Activated T-helper 1 cell treated with anti-CD3 and anti-CD28 coated beads, Interleukin-12 subunit alpha, Interleukin-12 subunit beta, Interleukin-2, Interleukin-4 antibody, amounts not matched to agents 30 ng/mL and 10 ng/mL and 1 ng/mL, durations not matched to agents 14 hours and 24 hours and 36 hours (primary cell): ENCODE measurements around the gene MSI2. TPM values are rescaled to one million over a fixed set of nuclear protein-coding genes. Genes with fewer than 3 reads are reported as not detected.

Experiments
- DNase-seq: peaks from one replicate; pipeline ENCODE4 v3.0.0; 2021; ENCODE audit warnings: low spot score
- H3K27ac Mint-ChIP-seq: one replicate; pipeline ENCODE4 v1.8.0; 2021; ENCODE audit warnings: mild to moderate bottlenecking, mixed read lengths
- H3K27me3 Mint-ChIP-seq: one replicate; pipeline ENCODE4 v1.8.0; 2022; ENCODE audit warnings: mild to moderate bottlenecking, moderate library complexity, mixed read lengths; ENCODE audit not compliant: insufficient read depth
- H3K36me3 Mint-ChIP-seq: one replicate; pipeline ENCODE4 v1.8.0; 2021; ENCODE audit warnings: low read depth, mixed read lengths
- H3K4me1 Mint-ChIP-seq: one replicate; pipeline ENCODE4 v1.8.0; 2021; ENCODE audit warnings: low read depth, mixed read lengths
- H3K4me3 Mint-ChIP-seq: one replicate; pipeline ENCODE4 v1.8.0; 2021; ENCODE audit warnings: mild to moderate bottlenecking, moderate library complexity, mixed read lengths
- H3K9me3 Mint-ChIP-seq: one replicate; pipeline ENCODE4 v1.8.0; 2021; ENCODE audit warnings: mixed read lengths
- intact Hi-C: fragments of 100-400 bp; cut with micrococcal nuclease; formaldehyde crosslinking; loops from one replicate; pipeline ENCODE4 v1.15.1; 2024
- total RNA-seq: library from RNA; stranded (reverse); gene quantifications from 2 replicates; pipeline ENCODE4 v1.2.3, GENCODE V29; 2022

Gene MSI2
- total RNA-seq, 1 donor from 2014 or later, result 278 TPM

DNA sequence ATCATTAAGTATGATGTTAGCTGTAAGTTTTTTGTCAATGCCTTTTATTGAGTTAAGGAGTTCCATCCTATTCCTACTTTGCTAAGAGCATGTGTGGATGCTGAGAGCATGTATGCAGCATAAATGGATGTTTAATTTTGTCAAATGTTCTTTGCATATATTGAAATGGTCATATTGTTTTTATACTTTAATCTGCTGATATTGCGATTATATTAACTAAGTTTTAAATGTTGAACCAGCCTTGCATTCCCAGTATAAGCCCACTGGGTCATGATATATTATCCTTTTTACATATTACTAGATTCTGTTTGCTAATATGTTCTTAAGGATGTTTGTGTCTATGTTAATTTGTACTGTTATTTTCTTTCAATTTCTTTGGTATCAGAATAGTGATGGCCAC, 435.6 kb downstream of the MSI2 start:
- Mint-ChIP-seq H3K4me3 (no peak overlapping the region), H3K27me3 (peaks cover 4% of the 10 kb centered on the region), H3K36me3 (peaks cover 5% of the 10 kb centered on the region), H3K4me1 (peaks cover 14% of the 10 kb centered on the region), H3K27ac (no peak overlapping the region), H3K9me3 (peaks cover 15% of the 10 kb centered on the region)
- intact Hi-C loops, result no loop called here
- no peak for DNase-seq

DNA sequence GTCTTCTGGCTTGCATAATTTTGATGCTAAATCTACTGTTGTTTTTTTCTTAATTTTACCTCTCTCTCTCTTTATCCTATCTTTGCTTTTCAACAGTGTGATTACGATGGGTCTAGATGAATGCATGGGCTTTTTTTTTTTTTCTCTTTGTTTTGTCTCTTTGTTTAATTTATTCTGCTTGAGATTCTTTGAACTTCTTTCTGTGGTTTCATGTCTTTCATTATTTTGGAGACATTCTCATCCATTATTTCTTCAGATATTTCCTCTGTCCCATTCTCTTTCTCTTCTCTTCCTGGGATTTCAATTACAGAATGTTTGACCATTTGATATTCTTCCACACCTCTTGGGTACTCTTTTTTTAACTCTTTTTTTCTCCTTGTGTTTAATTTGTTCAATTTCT, 436.4 kb downstream of the MSI2 start:
- Mint-ChIP-seq H3K27ac (peak overlapping the region; percentile 4), H3K36me3 (peaks cover 5% of the 10 kb centered on the region), H3K4me3 (peak overlapping the region; percentile 26), H3K4me1 (peaks cover 14% of the 10 kb centered on the region), H3K27me3 (no peaks in the 10 kb centered on the region), H3K9me3 (peaks cover 15% of the 10 kb centered on the region)
- intact Hi-C loops, result no loop called here
- no peak for DNase-seq

DNA sequence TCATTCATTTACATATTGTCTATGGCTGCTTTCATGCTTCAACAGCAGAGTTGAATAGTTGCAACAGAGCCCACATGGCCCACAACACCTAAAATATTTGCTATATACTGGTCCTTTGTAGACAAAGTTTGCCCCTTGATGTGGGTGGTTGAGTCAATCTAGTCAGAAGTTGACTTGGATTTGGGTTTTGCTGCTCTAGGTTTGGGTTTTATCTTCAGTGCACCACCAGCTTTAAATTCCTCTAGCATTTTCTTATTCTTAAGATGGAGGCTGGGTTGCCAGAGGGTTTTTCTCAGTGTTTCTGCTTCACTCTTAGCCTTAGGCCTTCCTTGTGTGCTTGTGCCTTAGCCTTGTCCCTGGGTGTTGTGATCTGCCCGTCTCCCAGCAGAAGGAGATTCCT, 437.7 kb downstream of the MSI2 start:
- H3K4me1 Mint-ChIP-seq, result peaks cover 14% of the 10 kb centered on the region
- H3K9me3 Mint-ChIP-seq, result peaks cover 15% of the 10 kb centered on the region
- no peak for DNase-seq
- H3K27me3 Mint-ChIP-seq, result no peaks in the 10 kb centered on the region
- H3K4me3 Mint-ChIP-seq, result no peak overlapping the region
- intact Hi-C loops, result no loop called here
- peaks cover 5% of the 10 kb centered on the region for H3K36me3 Mint-ChIP-seq
- H3K27ac Mint-ChIP-seq, result no peak overlapping the region

DNA sequence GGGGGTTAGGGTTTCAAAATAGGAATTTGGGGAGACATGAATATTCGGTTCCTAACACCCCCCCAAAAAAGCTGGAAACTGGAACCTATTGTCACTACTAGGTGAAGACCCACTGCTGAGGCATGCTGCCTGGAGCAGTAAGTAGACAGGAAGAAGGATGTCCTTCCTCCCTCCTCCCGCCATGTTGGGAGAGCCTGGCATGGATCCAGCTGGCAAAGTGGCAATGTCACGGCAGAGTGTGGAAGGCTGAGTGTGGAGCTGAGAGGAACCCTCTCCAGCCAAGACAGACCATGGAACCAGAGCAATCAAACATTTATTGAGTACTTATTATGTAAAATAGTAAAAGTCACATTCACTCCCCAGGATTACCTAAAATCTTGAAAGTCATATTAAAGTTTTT, 439.7 kb downstream of the MSI2 start:
- peaks cover 14% of the 10 kb centered on the region for H3K4me1 Mint-ChIP-seq
- intact Hi-C loops, result no loop called here
- no peak for DNase-seq
- H3K9me3 Mint-ChIP-seq, result peaks cover 15% of the 10 kb centered on the region
- no peak overlapping the region for H3K4me3 Mint-ChIP-seq
- H3K36me3 Mint-ChIP-seq, result peaks cover 5% of the 10 kb centered on the region
- H3K27me3 Mint-ChIP-seq, result peaks cover 2% of the 10 kb centered on the region
- H3K27ac Mint-ChIP-seq, result no peak overlapping the region

DNA sequence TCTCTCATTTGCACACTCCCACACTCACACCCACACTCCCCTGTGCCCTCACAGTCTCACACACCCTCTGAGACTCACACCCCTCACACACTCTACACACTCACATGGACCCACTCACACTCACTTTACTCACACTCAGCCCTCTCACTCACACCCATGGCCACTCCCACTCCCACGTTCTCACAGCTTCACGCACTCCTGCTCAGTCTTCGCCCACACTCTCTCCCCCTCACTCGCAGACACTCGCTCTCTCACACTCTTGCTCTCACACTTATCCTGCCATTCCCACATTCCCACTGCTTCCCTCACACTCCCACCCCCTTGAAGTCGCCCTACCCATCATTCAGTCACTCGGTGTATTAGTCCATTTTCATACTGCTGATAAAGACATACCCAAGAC, 440.9 kb downstream of the MSI2 start:
- DNase-seq, result no peak
- Mint-ChIP-seq H3K36me3 (peaks cover 5% of the 10 kb centered on the region), H3K27ac (no peak overlapping the region), H3K27me3 (peaks cover 2% of the 10 kb centered on the region), H3K9me3 (peaks cover 15% of the 10 kb centered on the region), H3K4me3 (no peak overlapping the region), H3K4me1 (peaks cover 14% of the 10 kb centered on the region)
- intact Hi-C loops, result no loop called here

DNA sequence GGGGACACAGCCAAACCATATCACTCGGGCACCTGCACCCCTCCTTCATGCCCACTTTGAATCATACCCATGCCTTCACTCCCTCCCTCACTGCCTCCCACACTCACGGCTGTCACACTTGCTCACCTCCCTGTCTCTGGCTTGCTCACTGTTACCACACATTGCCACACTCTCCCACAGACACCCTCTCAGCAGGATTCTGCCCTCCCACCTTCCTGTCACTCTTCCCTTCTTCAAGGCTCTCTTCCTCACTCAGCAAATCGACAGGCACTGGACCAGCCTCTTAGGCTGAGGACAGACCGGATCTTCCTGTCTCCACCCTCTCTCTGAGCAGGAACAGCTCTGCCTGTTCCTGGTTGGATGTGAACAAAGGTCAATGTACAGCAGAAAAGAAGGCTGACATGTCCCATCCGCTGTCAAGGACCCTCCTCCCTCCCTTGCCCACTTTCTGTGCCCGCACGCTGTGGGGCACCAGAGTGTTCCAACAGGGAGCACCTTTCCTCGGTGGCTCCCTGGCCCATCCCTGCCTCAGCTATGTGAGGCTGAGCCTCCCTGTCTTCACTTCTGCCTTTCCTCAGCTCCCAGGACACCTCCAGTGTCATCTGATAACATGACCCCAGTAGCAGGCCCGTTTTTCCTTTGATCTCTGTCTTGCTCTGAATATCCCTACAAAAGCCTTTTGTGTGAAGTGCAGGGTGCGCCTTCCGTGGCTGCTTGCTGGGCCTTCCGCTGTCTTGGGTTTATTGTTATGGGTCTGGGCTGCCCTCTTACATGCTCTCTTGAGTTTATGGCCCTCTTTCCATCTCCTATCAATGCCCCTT, 441.8 kb downstream of the MSI2 start:
- no peak for DNase-seq
- Mint-ChIP-seq H3K27me3 (peaks cover 2% of the 10 kb centered on the region), H3K27ac (no peak overlapping the region), H3K4me1 (peaks cover 7% of the 10 kb centered on the region), H3K4me3 (no peak overlapping the region), H3K9me3 (peaks cover 15% of the 10 kb centered on the region), H3K36me3 (peaks cover 5% of the 10 kb centered on the region)
- intact Hi-C loops, result no loop called here

DNA sequence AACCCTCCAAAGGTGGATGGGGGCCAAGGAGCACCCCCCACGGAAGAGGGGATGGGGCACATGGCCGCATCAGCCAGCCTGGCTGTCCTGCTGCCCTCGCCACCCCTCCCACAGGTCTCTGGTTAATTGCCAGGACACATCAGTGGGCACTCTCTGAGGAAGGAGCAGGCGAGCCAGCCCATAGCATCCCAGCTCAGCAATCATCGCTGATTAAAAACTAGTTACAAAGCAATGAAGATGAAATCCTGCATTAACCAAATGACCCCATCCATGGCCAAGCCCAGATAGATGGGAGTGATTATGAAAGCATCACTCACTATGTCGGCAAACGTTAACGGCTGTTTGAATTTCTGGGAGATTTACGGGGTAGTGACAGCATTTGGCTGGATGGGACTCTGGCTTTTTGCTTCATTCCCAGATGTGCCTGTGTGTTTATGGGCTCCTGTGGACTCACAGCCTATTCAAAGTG, 443.5 kb downstream of the MSI2 start:
- DNase-seq, result no peak
- H3K4me3 Mint-ChIP-seq, result no peak overlapping the region
- intact Hi-C loops, result no loop called here
- no peaks in the 10 kb centered on the region for H3K36me3 Mint-ChIP-seq
- peaks cover 2% of the 10 kb centered on the region for H3K27me3 Mint-ChIP-seq
- H3K4me1 Mint-ChIP-seq, result no peaks in the 10 kb centered on the region
- no peak overlapping the region for H3K27ac Mint-ChIP-seq
- peaks cover 10% of the 10 kb centered on the region for H3K9me3 Mint-ChIP-seq

DNA sequence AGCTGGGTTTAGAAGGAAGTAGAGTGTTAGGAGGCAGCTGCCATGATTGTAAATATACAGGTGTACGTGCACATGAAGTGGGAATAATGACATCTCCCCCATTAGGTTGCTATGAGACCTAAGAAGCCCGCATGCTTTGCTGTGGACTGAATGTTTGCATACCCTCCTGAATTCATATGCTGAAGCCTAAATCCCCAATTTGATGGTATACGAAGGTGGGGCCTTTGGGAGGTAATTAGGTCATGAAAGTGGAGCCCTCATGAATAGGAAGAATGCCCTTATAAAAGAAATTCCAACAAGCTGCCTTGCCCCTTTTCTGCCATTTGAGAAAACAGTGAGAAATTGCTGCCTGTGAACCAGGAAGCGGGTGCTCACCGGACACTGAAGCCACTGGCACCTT, 444.8 kb downstream of the MSI2 start:
- Mint-ChIP-seq H3K4me3 (no peak overlapping the region), H3K27me3 (peaks cover 5% of the 10 kb centered on the region), H3K4me1 (no peaks in the 10 kb centered on the region), H3K9me3 (no peaks in the 10 kb centered on the region), H3K36me3 (no peaks in the 10 kb centered on the region), H3K27ac (no peak overlapping the region)
- intact Hi-C loops, result no loop called here
- no peak for DNase-seq

DNA sequence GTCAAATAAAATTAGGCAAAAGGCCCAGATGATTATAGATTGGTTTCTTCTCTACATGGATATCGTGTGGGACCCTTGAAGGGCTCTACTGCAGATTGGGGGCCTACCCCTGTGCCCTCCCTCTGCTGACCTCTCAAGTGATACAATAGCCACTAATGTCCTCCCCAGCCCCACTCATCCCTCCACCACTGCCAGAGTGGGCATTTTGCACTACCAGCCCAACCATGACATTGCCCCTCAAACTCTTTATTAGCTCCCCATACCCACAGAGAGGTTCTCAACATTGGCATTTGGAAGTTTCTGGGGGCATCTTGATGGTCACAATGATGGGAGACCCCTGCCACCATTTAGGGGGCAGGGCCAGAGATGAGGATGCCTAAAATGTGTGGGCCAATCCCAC, 446.9 kb downstream of the MSI2 start:
- Mint-ChIP-seq H3K27ac (no peak overlapping the region), H3K9me3 (no peaks in the 10 kb centered on the region), H3K4me3 (no peak overlapping the region), H3K4me1 (no peaks in the 10 kb centered on the region), H3K36me3 (no peaks in the 10 kb centered on the region), H3K27me3 (peaks cover 9% of the 10 kb centered on the region)
- intact Hi-C loops, result no loop called here
- no peak for DNase-seq

DNA sequence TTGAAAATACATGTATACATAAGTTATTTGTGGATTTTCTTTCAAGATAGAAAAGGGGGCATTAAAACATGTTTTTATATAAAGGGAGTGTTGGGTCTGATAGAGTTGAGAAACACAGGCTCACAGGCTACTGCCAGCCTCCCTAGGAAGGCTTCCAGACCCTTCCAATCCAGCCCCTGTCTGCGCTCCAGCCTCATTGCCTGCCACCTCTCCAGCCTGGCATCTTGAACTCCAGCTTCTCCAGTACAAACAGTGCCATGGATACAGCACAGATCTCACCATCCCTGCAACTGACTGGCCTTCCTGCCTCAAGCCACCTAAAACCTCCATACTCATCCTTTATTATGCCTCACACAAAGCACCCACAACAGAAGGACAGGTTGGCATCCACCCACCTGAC, 448.1 kb downstream of the MSI2 start:
- H3K27me3 Mint-ChIP-seq, result peaks cover 9% of the 10 kb centered on the region
- no peaks in the 10 kb centered on the region for H3K4me1 Mint-ChIP-seq
- DNase-seq, result no peak
- intact Hi-C loops, result no loop called here
- H3K27ac Mint-ChIP-seq, result no peak overlapping the region
- no peak overlapping the region for H3K4me3 Mint-ChIP-seq
- no peaks in the 10 kb centered on the region for H3K36me3 Mint-ChIP-seq
- no peaks in the 10 kb centered on the region for H3K9me3 Mint-ChIP-seq

DNA sequence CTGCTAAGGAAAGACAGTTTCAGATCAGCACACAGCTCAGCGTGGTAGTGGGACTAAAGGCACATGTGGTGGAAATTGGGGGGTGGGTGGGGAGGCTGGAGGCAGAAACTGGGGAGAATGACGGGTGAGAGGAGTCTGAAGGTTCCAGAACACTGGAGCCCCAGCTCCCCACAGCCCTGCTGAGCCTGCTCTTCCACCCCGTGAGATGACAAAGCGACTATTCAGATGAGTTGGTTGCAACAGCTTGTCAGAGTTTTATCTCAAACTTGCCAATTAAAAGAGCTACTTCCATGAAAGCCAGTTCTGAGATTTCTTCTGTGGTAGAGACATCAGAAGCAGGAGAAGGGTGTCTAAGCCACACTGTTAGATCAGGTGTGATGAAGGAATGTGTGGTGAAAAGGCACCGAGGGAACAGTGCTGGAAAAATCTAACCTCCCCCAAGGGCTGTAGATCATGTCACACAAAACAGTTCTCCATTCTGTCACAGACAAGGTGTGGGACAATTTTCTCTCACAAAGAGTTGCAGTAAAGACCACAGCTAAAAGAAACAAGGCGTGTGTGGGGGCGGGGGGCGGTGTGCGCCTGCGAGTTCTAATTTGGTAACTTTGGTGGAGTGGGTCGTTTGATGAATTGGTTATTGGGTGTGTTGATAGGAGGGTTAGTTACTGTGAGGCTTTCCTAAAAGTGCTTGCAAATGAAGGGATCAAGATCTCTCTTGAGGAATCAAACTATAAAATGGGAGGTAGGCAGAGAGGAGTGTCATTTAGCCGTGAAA, 449.8 kb downstream of the MSI2 start:
- no peak overlapping the region for H3K27ac Mint-ChIP-seq

DNA sequence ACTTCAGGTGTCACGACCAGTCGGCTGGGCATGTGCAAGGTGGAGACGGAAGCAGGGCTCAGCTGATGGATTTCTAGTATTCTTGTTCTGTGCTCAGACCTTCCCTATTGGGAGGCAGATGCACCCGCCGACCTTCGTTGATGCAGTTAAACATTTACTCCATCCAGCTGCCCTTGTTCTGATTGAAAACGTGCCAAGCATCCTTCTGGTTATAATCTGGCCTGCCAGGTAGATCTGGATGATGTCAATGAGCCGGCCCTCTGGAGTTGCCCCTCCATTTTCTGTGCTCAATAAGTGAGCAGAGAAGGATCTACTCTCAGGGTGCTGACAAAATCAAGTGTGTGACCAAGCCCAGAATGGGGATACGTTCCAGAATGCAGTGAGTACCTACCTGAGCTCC, 450.4 kb downstream of the MSI2 start:
- H3K9me3 Mint-ChIP-seq, result peaks cover 5% of the 10 kb centered on the region
- H3K4me3 Mint-ChIP-seq, result no peak overlapping the region
- no peaks in the 10 kb centered on the region for H3K4me1 Mint-ChIP-seq
- intact Hi-C loops, result no loop called here
- H3K36me3 Mint-ChIP-seq, result no peaks in the 10 kb centered on the region
- H3K27ac Mint-ChIP-seq, result no peak overlapping the region
- no peak for DNase-seq
- H3K27me3 Mint-ChIP-seq, result peaks cover 8% of the 10 kb centered on the region

More for the DNA sequence above, 449.8 kb downstream of the MSI2 start:
- no peak for DNase-seq
- no peaks in the 10 kb centered on the region for H3K36me3 Mint-ChIP-seq
- H3K4me3 Mint-ChIP-seq, result no peak overlapping the region
- intact Hi-C loops, result no loop called here
- no peaks in the 10 kb centered on the region for H3K4me1 Mint-ChIP-seq
- H3K9me3 Mint-ChIP-seq, result peaks cover 5% of the 10 kb centered on the region
- peaks cover 6% of the 10 kb centered on the region for H3K27me3 Mint-ChIP-seq

DNA sequence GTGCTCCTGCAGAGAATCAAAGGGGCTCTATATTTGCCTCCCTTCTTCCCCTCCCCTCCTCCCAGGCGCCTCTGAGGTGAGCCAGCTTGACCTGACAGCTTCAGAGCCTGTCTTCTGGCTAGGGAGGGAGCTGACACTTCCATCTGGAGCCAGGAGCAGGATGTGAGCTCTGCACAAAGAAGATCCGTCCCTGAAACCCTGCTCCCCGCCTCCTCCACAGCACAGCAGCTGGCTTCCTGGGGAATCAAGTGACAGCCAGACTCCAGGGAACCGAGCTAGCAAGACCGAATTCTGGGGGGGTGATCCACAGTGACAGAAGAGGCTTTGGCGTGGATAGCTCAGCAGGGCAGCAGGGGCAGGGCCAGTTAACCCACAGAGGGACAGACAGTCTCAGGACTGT, 451.6 kb downstream of the MSI2 start:
- no peak for DNase-seq
- peaks cover 12% of the 10 kb centered on the region for H3K27me3 Mint-ChIP-seq
- H3K4me1 Mint-ChIP-seq, result no peaks in the 10 kb centered on the region
- intact Hi-C loops, result no loop called here
- H3K4me3 Mint-ChIP-seq, result no peak overlapping the region
- peaks cover 5% of the 10 kb centered on the region for H3K9me3 Mint-ChIP-seq
- H3K27ac Mint-ChIP-seq, result no peak overlapping the region
- no peaks in the 10 kb centered on the region for H3K36me3 Mint-ChIP-seq
